BLaER1 (cell line): ENCODE results near the gene PPP6C.

ENCODE experiments used
- H3K27ac ChIP-seq: shearing (Covaris generic); formaldehyde crosslinking; 2 replicates; pipeline ENCODE4 v1.8.1; 2022
- H3K27me3 ChIP-seq: shearing (Covaris generic); formaldehyde crosslinking; 2 replicates; pipeline ENCODE4 v1.8.1; 2022
- H3K36me3 ChIP-seq: shearing (Covaris generic); formaldehyde crosslinking; 2 replicates; pipeline ENCODE4 v1.8.1; 2022
- H3K4me1 ChIP-seq: shearing (Covaris generic); formaldehyde crosslinking; 2 replicates; pipeline ENCODE4 v1.8.1; 2022
- H3K4me2 ChIP-seq: shearing (Covaris generic); formaldehyde crosslinking; 2 replicates; pipeline ENCODE4 v1.8.1; 2022
- H3K4me3 ChIP-seq: shearing (Covaris generic); formaldehyde crosslinking; 2 replicates; pipeline ENCODE4 v1.8.1; 2022
- H3K9ac ChIP-seq: shearing (Covaris generic); formaldehyde crosslinking; 2 replicates; pipeline ENCODE4 v1.8.1; 2022
- H3K9me3 ChIP-seq: shearing (Covaris generic); formaldehyde crosslinking; 2 replicates; pipeline ENCODE4 v1.8.1; 2022
- H4K20me1 ChIP-seq: shearing (Covaris generic); formaldehyde crosslinking; 2 replicates; pipeline ENCODE4 v1.8.1; 2022
- Cebpa-rat ChIP-seq: shearing (Covaris generic); IDR thresholded peaks from 2 replicates; pipeline ENCODE4 v1.8.1; 2022

PPP6C gene

GRCh38 chr9:125100822-125101221 lies 88.8 kb downstream of the PPP6C start:
- Histone ChIP-seq H3K27ac (no peak overlapping the region), H3K4me1 (peaks cover 31% of the 10 kb centered on the region)
- TF ChIP-seq Cebpa-rat, result no peak

GRCh38 chr9:125099816-125100215 lies 89.8 kb downstream of the PPP6C start:
- peaks cover 18% of the 10 kb centered on the region for H3K36me3 ChIP-seq
- no peaks in the 10 kb centered on the region for H3K27me3 ChIP-seq
- peaks cover 24% of the 10 kb centered on the region for H3K4me1 ChIP-seq
- no peak overlapping the region for H3K4me3 ChIP-seq
- peaks cover 15% of the 10 kb centered on the region for H4K20me1 ChIP-seq
- H3K9me3 ChIP-seq, result peaks cover 25% of the 10 kb centered on the region
- no peak for TF ChIP-seq Cebpa-rat
- no peak overlapping the region for H3K4me2 ChIP-seq
- H3K27ac ChIP-seq, result no peak overlapping the region
- no peak overlapping the region for H3K9ac ChIP-seq

More at GRCh38 chr9:125100822-125101221, 88.8 kb downstream of the PPP6C start:
- Histone ChIP-seq H3K27me3 (no peaks in the 10 kb centered on the region), H3K9ac (no peak overlapping the region), H4K20me1 (peaks cover 15% of the 10 kb centered on the region), H3K4me3 (no peak overlapping the region), H3K36me3 (peaks cover 8% of the 10 kb centered on the region), H3K4me2 (no peak overlapping the region), H3K9me3 (peaks cover 15% of the 10 kb centered on the region)
